SKM-1 treated with dmso at 0.1 percent for 144 hours (cell line): ENCODE results near the gene TRPC5OS.

Experiments
- DNase-seq: peaks from one replicate; lab custom pipeline; 2025; ENCODE audit not compliant: unreplicated experiment; lab: John Stamatoyannopoulos, UW

The TRPC5OS gene

DNA sequence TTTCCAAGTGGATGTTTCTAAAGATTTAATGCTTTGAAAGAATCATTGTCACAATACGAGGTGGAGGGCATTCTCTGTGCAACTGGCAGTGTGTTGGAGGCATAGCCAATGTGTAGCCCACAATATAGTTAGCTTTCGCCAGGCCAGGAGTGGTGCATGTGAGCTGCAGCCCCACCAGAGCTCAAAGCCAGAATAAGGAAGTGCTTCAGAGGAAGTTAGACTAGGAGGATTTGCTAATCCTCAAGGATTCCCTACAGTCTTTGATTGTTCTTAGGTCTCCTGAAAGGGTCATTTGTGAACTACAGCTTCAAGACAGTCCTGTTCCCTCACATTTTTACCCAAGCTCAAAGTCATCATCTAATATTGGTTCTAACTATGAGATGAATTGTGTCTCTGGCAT, 16.4 kb downstream of the TRPC5OS start:
- no peak for DNase-seq

DNA sequence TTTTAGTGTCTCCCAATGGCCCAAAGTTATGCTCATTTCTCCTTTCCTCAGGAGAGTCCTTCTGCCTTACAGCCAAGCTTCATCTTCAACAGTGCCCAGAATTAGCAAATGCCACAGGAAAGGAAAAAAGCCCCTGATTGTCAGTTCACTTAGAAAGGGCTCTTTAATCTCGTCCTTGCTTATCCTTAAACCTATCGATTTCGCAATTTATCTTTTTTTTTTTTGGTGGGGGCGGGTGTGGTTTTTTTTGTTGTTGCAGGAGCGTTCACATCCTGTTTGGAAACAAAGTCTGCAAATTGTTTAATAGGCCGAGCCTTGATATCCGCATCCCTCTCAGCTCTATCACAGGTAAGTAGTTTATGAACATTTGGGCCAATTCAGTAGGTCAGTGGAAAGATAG, 20.2 kb downstream of the TRPC5OS start:
- no peak for DNase-seq

GRCh38 chrX:111914398-111915090, 38.6 kb downstream of the TRPC5OS start:
- DNase-seq = peak; percentile 44

DNA sequence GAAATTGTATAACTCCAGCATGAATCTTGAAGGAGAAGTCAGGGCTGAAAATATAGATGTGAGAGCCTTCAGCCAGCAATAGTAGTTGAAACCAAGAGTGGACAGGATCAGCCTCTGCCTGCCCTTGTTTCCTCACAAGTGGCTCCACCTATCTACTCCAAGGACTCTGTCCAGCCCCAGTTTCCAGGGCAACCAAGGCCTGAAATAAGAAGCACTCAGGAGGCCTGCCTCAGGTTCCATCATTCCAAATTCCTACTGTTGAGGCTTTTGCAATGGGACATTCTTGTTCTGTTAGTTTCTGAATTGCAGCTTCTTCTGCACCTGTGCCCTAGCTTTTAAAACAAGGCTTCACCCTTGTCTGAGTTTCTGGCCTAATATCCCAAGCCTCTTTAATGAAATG, 41.6 kb downstream of the TRPC5OS start:
- no peak for DNase-seq

DNA sequence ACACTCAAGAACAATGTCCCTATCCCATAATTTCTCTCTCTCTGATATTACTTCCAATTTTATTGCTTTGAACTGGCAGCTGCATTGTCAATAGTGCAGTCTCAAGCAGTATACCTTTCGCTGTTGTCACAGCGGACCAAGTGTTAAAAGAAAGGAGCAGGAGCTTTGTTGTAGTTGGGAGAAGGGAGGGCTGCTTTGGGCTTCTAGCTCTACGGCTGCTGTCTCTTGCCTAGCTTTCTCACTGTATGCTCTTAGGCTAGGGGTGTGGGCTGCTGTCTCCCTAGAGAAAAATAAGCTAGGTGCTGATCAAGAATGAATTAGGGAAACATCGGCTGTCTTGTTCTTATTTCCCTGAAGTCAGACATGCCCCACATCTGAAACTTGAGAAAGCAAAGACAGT, 52.5 kb downstream of the TRPC5OS start:
- no peak for DNase-seq
